Measurements from ENCODE around the gene UVRAG. TPM values are rescaled to one million over a fixed set of nuclear protein-coding genes. Genes with fewer than 3 reads are reported as not detected.

The UVRAG gene
- polyA plus RNA-seq, 4 donors = 17.1 to 21.4 (median 18.3) TPM

DNA sequence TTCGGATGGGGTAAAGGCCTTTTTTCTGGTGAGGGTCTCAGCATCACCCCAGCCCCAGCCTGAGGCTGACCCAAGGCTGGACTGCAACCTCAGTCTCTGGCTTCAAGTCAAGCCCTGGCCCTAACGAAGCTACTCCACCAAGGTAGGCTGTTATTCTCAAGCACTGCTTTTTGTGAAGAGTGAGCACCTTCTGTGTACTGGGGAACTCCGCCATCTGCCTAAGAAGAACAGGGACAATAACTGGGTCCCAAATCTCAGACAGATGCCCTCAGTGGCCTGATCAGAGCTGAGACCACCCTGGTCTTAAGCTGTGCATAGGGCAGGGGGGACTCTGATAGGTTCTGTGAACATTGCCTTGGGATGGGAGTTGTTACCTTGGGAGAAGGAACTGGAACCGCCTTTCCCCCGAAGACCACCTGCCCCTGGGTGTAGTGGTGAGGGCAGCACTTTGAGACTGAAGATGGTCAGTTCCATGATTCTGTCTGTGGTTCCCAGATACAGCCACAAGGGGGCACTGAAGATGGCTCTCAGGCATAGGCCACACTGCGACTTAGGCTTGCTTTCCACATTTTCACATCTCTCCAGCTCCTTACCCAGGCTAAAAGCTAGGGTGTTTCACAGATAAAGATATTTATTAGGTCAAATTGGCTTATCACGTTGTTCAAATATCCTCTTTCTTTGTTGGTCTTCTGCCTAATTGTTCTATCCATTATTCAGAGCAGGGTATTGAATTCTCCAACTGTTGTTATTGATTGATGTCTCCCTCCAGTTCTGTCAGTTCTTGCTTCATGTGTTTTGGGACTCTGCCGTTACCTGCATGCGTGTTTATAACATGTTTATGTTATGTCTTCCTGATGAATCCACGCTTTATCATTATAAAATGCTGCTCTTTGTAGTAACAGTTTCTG is 11.8 kb upstream of the UVRAG start:
- peak in 2 of 4 donors; percentile 44 to 47 for DNase-seq (ENCODE audit: low read depth in 4 of 4, low spot score in 3 of 4)

DNA sequence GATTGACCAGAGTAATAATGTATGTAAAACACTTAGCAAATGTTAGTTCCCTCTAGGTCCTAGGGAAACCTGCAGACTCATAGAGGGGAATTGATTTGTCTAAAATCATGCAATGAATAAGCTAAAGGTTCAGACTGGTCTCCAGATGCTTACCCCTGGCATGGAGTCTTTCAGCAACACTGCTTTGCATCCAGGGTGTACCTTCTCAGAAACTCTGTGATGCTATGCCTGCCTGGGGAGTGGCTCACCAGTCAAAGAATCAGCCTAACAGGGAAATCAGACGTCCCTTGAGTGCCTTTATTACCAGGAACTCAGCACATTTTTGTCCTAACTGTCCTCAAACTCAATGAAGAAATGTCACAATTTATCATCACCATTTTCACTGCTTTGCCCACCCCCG is 5.9 kb upstream of the UVRAG start:
- DNase-seq (ENCODE audit: low read depth in 4 of 4, low spot score in 3 of 4) = no peak

DNA sequence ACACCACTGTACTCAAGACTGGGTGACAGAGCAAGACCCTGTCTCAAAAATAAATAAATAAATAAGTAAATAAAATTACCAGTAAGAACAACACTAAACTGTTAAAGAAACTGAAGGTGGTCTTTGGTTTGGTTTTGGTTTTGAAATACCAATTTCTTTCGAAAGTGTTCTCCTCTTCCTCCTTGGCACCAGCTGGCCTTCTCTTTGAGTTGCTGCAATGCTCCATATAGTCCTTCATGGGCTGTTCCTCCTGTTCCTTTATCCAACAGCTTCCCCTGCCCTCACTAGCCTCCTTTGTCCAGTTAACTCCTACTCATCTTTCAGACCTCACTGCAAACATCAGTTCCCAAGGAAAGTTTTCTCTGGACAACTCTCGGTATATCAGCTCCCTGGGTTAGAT is 5.0 kb upstream of the UVRAG start:
- DNase-seq (ENCODE audit: low read depth in 4 of 4, low spot score in 3 of 4) = no peak

DNA sequence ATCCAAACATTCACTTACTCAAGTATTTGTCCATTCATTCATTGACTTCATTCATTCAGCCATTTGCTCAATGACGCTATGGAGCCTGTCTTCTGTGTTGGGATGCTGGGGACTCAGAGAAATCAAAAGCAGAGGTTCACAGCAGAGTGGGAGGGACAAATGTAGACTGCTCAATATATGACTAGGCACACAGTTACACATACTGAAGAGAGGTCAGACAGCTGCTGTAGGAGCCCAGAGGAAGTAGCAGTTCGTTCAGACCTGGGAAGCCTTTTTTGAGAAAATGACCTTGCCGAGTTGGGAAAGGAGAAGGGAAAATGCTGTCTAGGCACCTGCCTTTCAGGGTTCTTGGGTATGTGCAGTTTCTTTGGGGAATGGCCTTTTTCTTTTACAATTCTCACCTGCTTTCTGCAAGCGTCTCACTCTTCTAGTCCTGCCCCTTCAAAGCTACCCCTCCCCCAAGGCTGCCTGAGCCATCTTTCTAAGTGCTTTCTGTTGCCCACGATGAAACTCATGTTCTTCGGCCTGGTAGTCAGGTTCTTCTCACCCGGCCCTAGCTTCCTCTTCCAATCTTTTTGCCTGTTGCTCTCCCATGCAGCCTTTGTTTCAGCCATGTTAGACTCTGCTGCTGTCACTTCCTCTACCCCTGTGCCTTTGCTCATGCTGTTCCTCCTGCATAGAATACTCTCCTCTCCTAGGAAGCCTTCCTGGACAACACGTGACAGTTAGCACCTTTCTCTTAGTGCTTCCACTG is 4.2 kb upstream of the UVRAG start:
- no peak for DNase-seq (ENCODE audit: low read depth in 4 of 4, low spot score in 3 of 4)

DNA sequence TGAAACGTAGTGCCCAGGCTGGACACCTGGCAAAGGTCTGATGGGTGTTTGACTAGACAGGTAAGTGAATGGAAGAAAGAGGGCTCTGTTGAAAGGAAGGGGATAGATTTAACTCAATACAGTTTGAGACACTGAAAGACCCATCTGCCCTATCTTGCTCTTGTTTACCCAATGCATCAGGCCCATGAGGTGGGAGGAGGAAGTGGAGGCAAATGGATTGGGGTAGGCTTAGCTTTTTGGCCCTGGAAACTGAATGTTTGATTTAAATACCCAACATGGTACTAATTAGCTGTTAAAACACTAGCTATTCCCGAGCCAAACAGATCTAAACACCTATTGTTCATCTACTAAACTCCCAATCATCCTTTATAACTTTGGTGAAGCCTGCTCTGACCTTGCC is 3.5 kb upstream of the UVRAG start:
- no peak for DNase-seq (ENCODE audit: low read depth in 4 of 4, low spot score in 3 of 4)

DNA sequence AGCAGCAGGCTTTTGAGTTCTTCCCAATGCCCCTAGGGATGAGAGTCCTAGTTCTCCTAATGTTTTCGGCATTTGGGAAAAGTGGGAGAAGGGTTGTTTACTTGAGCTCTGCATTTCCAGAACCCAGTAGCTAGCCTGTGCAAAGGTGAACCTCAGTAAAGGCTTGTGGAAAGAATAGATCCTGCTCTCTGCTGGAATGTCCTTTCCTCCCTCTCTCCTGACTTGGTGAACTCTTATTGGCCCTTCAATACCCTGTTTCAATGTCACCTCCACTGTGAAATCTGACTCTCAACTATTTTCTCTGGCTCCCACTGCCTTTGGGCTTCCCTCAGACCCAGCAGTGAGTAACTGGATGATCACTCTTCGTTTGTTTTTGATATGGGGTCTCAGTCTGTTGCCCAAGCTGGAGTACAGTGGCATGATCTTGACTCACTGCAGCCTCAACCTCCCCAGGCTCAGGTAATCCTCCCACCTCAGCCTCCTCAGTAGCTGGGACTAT is 2.4 kb upstream of the UVRAG start:
- DNase-seq (ENCODE audit: low read depth in 4 of 4, low spot score in 3 of 4) = no peak

DNA sequence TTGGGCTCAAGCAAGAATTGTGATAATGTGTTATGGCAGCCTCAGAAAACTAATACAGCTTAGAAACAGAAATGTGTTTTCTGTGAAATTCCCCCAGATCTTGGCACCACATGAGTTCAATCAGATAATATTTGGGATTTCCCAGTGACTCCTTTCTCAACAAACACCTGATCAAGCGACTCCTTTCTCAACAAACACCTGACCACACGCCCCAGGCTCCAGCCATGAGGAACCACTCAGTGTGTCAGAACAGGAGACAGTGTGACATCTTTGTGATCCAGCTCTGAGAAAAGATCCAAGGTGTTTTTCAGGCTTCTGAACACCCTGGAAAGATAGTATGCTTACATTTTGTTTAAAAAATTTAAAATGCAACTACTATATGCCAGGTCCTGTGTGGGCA is 1.9 kb upstream of the UVRAG start:
- no peak for DNase-seq (ENCODE audit: low read depth in 4 of 4, low spot score in 3 of 4)

DNA sequence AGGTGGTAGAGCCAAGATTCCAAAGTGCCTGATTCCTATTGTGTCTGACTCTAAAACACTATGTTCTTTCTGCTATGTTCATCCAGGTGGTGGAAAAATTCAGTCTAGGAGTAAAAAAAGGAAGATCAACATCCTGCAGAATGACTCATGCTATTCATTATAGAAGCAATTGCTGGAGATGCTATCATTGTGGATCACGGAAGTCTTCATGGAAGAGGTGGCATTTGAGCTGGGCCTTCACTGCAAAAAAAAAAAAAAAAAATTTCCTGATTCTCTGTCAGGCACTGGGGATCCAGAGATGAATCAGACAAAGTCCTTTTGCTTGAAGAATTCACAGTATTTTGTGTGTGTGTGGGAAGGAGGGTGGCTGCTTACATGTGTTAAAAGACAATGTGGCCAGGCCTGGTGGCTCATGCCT is 1.4 kb upstream of the UVRAG start:
- no peak for DNase-seq (ENCODE audit: low read depth in 4 of 4, low spot score in 3 of 4)

DNA sequence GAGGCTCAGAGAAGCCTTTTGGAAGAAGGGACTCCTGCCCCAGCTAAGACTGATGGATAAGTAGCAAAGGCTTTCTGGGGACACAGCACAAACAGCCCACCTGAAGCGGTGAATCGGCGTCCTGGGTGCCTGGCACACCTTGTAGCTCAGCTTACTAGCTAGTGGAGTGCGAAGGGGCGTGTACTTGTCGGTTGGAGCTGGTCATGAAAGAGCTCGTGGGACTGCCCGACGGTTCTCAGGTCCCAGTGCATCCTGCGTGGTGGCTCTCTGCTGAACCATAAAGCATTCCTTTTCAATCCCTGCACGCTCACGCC is 690 bp upstream of the UVRAG start:
- DNase-seq (ENCODE audit: low read depth in 4 of 4, low spot score in 3 of 4) = no peak

DNA sequence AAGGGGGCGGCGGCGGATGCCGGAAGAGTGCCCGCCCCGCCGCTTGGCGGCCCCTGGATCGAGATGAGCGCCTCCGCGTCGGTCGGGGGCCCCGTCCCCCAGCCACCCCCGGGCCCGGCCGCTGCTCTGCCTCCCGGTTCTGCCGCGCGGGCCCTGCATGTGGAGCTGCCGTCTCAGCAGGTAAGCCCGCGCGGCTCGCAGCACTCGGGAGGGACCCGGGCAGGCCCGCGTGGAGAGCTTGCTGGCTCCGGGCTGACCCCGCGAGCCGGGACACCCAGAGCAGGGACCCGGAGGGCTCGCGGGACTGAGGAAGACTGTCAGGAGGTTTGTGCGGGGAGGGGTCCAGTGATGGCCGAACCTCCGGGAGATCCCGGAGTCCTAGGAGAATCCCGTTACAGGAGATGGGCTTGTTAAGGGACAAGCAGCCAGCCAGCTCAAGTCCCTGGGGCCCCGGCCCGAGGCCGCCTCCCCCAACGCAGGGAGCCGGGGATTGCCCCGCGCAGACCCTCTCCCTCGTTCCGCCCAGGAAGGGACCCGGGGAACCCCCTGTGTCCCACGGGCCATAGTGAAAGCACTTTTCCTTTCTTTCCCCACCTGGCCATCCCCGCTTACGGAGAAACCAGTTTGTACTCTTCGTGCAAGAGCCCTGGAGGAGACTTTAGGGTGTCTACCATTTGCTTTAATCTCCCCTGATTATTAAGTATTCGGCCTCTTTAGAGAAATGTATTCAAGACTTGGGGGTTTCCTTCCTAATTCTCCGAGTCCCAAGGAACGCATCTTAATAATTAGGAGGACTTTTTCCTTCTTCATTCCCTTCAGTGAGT is 547 bp downstream of the UVRAG start:
- DNase-seq (ENCODE audit: low read depth in 4 of 4, low spot score in 3 of 4) = peak in 2 of 4 donors; percentile 24 to 45

DNA sequence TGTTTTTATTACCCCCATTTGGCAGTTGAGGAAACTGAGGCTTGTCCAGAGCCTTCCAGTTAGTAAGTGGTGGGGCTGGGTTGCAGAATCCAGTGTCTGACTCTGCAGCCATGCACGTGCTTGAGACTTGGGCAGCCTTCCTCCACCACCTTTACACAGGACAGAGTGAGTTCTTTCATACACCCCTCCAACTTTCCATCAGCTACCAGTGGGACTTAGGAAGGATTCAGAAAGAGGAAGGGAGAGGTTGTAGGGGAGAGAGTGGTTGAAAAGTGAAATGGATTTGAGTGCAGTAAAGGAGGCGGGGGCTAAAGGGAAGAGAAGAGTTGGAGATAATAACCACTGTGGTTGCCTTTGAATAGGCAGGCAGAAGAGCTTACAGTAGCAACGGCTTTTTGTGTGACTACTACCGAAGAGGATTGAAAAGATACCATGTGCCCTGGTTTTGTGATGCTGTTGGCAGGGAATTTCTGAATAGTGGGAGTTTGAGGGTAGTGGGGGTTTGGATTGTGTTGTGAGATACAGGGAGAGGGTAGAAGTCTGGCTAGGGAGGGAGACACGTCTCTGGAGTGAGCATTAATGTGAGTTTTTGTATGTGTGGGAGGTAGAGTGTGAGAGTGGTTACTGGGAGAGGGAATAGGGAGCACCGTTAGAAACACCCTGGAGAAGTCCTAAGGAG is 1.7 kb downstream of the UVRAG start:
- no peak for DNase-seq (ENCODE audit: low read depth in 4 of 4, low spot score in 3 of 4)

DNA sequence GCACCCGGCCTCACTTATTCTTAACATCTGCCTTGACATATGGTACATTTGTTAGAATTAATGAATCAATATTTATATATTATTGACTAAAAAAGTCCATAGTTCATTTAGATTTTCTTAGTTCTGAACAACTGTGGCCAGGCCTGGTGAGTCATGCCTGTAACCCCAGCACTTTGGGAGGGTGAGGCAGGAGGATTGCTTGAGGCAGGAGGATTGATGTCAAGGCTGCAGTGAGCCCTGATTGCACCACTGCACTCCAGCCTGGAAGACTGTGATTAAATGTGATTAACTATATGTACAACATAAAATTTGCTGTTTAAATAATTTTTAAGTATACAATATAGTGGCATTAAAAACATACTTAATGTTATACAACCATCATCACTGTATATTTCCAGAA is 5.6 kb downstream of the UVRAG start:
- DNase-seq (ENCODE audit: low read depth in 4 of 4, low spot score in 3 of 4) = no peak

DNA sequence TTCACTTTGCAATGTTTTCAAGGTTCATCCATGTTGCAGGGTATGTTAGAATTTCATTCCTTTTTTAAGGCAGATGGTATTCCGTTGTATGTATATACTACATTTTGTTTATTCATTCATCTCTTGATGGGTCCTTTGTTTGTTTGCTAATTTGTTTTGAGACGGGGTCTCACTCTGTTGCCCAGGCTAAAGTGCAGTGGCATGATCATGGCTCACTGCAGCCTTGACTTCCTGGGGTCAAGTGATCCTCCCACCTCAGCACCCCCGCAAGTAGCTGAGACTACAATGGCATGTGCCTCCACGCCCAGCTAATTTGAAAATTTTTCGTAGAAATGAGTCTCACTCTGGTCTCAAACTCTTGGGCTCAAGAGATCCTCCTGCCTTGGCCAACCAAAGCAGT is 6.2 kb downstream of the UVRAG start:
- no peak for DNase-seq (ENCODE audit: low read depth in 4 of 4, low spot score in 3 of 4)

DNA sequence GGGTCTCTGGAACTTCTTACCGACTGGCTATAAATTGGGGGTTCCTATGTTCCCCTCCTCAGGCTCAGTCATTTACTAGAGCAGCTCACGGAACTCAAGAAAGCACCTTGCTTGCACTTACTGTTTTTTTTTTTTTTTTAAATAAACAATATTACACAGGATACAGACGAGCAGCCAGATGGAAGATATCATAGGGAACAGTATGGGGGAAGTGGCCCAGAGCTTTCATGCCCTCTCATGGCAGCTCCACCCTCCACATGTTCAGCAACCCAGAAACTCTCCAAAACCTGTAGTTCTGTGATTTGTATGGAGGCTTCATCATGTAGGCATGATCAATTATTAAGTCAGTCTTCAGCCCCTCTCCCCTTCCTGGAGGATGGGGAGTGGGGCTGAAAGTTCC is 7.5 kb downstream of the UVRAG start:
- DNase-seq (ENCODE audit: low read depth in 4 of 4, low spot score in 3 of 4) = no peak

DNA sequence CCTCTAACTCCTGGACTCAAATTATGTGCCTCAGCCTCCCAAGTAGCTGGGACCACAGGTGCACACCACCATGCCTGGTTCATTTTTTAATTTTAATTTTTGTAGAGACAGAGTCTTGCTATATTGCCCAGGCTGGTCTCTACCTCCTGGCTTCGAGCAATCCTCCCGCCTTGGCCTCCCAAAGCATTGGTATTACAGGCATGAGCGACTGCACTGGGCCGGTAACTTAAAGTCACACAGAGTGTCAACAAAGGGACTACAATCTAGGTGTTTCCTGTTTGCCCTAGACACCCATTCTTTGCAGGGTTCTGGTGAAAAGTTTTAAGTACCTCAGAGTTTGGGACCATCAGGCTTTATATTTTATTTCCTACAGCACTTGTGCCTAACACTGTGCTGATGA is 8.4 kb downstream of the UVRAG start:
- DNase-seq (ENCODE audit: low read depth in 4 of 4, low spot score in 3 of 4) = no peak

DNA sequence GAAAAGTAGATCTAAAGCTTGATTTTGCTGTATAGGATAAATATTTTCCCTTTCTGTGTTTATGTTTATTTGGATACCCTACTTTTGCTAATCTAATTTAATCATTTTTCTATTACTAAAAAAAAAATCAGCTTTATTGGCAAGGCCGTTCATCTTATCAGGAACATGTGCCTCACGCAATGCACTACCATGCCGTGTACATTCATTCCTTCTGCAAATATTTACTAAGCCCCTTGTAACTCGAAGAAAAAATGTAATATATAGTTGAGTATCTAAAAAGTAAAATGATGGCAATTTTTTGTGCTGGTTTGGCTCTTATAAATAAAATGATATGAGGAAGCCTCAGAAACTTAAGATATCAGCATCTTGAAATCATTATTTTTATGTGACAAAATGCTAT is 8.9 kb downstream of the UVRAG start:
- no peak for DNase-seq (ENCODE audit: low read depth in 4 of 4, low spot score in 3 of 4)

DNA sequence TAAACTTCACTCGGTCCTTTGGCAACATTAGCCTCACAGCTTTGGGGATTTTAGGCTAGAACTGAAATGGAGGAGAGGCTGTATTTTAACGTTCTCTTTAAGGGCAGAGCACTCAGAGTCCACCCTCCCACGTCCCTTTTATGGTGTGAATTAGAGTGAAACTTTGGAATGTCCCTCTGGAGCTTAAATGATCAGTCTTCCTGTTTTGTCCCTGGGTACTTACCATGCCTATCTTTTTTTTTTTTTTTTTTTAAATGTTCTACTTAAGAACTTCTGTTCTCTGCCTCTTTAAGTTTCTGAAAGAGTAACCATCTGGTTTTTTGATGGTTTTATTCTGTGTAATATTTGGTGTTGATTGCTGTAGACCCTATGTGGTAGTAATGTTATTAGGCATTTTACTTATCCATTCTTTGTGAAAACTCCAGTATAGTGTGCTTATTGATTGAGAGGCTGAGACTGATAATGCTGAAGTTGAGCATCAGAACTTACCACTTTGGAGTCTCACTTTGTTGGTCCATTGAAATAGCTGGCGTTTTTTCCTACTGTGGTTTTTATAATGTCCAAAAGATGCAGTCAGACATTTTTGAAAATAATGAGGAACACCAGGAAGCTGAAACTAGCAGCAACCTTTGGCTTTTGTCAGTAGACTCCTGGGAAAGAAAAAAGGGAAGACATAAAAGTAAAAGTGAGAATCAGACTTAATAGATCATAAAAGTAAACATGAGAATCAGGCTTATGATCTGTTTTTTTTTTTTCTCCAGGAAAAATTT is 11.6 kb downstream of the UVRAG start:
- peak in 1 of 4 donors; percentile 37 for DNase-seq (ENCODE audit: low read depth in 4 of 4, low spot score in 3 of 4)

DNA sequence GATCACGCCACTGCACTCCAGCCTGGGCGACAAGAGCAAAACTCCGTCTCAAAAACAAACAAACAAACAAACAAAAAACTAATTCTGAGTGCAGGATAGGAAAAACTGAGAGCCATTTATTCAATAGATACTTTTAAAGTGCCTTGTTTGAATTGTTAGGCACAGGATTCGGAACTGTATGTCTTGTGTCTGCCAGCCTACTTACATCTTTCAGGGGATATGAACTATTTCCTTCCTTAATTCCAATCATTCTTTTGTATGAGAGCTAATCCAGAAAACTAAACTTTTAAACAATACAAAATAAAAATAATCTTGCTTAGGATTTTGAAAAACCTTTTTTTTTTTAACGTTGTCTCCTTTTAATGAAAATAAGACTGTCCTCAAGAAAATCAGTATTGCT is 12.6 kb downstream of the UVRAG start:
- DNase-seq (ENCODE audit: low read depth in 4 of 4, low spot score in 3 of 4) = no peak

DNA sequence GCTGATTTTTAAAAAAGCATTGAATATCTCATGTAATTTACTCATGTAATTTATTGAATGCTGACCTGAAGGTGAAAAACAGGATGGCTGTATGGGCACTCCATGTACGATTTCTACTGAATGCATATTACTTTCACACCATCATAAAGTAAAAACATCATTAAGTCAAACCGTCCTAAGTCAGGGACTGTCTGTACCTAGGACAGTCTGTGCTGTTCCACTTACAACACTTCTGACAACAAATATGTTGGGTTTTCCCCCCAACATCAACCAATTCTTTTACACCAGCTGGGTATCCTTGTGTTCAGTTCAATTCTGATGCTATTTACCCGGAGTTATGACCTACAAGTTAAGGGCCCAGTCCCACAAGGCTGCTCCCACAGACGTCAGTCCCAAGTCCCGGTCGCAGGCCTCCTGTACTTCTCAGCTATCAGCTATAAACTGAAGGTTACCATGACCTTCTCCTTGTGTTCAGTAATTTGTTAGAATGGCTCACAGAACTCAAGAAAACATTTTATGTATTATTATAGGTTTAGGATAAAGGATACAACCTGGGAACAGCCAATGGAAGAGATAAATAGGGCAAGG is 17.0 kb downstream of the UVRAG start:
- DNase-seq (ENCODE audit: low read depth in 4 of 4, low spot score in 3 of 4) = no peak
